Activated naive CD4-positive, alpha-beta T cell treated with anti-CD3 and anti-CD28 coated beads, Interleukin-2, amount 50 U/mL, for 24 hours (primary cell): ENCODE data around the gene DNAJA3.
A peak's percentile ranks its signal among the peaks of the same experiment; 100 is the strongest.

Experiments used
- H3K27ac Mint-ChIP-seq: one replicate; pipeline ENCODE4 v1.8.0; 2021; ENCODE audit warnings: mild to moderate bottlenecking, mixed read lengths
- H3K27me3 Mint-ChIP-seq: one replicate; pipeline ENCODE4 v1.8.0; 2021; ENCODE audit warnings: mixed read lengths
- H3K36me3 Mint-ChIP-seq: one replicate; pipeline ENCODE4 v1.8.0; 2021; ENCODE audit warnings: mixed read lengths
- H3K4me1 Mint-ChIP-seq: one replicate; pipeline ENCODE4 v1.8.0; 2021; ENCODE audit warnings: mixed read lengths
- H3K4me3 Mint-ChIP-seq: one replicate; pipeline ENCODE4 v1.8.0; 2021; ENCODE audit warnings: mild to moderate bottlenecking, mixed read lengths
- H3K9me3 Mint-ChIP-seq: one replicate; pipeline ENCODE4 v1.8.0; 2021; ENCODE audit warnings: mixed read lengths

The DNAJA3 gene

DNA sequence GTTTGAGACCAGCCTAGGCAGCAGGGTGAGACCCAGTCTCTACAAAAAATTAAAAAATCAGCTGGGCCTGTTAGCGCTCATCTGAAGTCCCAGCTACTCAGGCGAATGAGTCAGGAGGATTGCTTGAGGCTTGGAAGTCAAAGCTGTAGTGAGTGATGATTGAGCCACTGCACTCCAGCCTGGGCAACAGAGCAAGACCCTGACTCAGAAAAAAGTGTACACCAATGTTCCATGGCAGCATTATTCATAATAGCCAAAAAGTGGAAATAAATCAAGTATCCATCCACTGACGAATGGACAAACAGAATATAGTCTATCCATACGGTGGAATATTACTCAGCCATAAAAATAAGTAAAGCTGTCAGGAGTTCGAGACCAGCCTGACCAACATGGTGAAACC is 46.2 kb downstream of the DNAJA3 start:
- H3K4me3 Mint-ChIP-seq = no peak overlapping the region
- H3K36me3 Mint-ChIP-seq = no peaks in the 10 kb centered on the region
- H3K9me3 Mint-ChIP-seq = no peaks in the 10 kb centered on the region
- H3K4me1 Mint-ChIP-seq = peaks cover 23% of the 10 kb centered on the region
- H3K27me3 Mint-ChIP-seq = no peaks in the 10 kb centered on the region
- peak overlapping the region; percentile 35 for H3K27ac Mint-ChIP-seq

GRCh38 chr16:4472880-4473279 is 47.2 kb downstream of the DNAJA3 start:
- Mint-ChIP-seq H3K27ac (no peak overlapping the region), H3K4me3 (peak overlapping the region; percentile 65), H3K4me1 (peaks cover 27% of the 10 kb centered on the region), H3K9me3 (no peaks in the 10 kb centered on the region), H3K36me3 (no peaks in the 10 kb centered on the region), H3K27me3 (no peaks in the 10 kb centered on the region)

DNA sequence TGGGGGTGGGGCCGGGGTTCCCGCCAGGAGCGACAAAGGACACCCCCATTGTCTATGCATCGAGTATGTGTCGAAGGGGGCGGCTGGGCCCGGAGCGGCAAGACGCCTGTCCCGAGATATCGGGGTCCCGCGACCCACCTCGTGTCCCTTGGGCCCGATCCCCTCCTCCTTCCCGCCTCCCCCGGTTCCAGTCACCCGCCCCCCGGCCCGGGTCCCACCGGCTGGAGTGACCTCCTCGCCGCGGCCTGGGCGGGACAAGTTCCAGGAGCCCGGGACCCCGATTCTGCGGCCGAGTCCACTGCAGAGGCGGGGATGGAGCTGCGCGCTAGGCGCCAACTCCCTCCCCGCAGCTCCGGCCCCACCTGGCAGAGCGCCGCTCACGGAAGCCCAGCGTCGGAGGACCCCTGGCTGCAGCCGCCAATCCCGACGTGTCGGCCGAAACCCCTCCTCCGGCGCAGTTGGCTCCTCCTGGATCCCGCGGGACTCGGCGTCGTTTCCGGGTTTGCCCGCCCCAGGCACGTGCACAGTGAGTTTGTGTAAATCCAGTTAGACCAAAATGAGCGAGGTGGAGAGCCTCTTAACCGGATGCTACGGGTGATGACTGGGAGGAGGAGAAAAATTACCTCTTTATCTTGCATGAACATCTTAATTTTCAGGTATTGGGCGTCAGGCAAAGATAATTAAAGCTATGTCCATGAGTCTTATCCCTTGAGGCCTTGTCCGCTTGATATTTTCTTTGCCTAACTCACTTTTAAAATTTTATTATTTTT is 48.7 kb downstream of the DNAJA3 start, which contains the start of gene NMRAL1:
Gene NMRAL1 (minus strand): TSS at position 434 of the 770 bp plus-strand sequence. CDS start 493 bp downstream, outside the sequence.
- Mint-ChIP-seq H3K36me3 (no peaks in the 10 kb centered on the region), H3K9me3 (no peaks in the 10 kb centered on the region), H3K4me1 (peaks cover 38% of the 10 kb centered on the region), H3K27ac (peak within 1 kb of the TSS; percentile 96), H3K4me3 (peak within 1 kb of the TSS; percentile 91), H3K27me3 (no peaks in the 10 kb centered on the region)

DNA sequence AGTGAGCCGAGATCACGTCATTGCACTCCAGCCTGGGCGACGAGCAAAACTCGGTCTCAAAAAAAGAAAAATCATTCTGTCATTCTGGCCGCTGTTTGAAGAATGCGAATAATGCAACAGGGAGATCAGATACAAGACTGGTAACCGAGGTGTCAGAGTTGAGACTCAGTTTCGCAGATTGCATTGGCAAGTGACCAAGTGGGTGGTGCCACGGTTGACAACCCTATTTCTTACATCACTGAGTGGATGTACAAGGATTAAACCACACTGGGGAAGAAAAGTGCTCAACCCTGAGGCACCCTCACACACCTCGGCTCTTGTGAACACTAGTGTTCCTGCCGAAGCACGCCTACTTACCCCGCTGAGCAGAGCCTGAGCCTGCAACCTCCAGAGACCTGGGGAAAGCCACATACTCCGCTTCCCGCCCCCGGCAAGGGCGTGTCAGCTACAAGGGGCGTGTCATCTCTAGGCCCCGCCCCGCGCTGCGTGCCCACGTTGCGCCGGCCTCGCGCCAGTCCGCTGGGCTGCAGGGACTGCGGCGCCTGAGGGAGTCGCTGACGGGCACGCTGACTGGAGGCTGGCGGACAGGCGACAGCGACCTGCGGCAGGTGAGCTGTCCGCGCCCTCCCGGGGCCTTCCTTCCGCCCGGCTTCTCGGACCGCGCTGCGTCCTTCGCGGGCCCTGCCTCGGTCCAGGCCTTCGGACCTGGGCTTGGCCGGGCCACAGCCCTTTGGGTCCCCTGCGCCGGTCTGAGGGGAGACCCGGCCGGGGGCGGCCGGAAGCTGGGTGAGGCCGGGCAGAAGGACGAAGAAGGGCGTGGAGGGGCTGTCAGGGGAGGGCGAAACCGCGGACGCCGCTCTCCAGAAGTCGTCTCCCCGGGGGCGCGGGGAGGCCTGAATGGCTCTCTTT is 50.5 kb downstream of the DNAJA3 start, which contains the start of gene HMOX2:
Gene HMOX2 (plus strand): TSS at position 519 of the 909 bp plus-strand sequence. CDS start 29,127 bp downstream, outside the sequence.
- H3K27me3 Mint-ChIP-seq = no peaks in the 10 kb centered on the region
- H3K9me3 Mint-ChIP-seq = no peaks in the 10 kb centered on the region
- H3K4me1 Mint-ChIP-seq = peaks cover 40% of the 10 kb centered on the region
- H3K4me3 Mint-ChIP-seq = peak within 1 kb of the TSS; percentile 91
- no peaks in the 10 kb centered on the region for H3K36me3 Mint-ChIP-seq
- peak within 1 kb of the TSS; percentile 87 for H3K27ac Mint-ChIP-seq

- H3K27ac Mint-ChIP-seq = peak overlapping the region; percentile 77
- H3K4me3 Mint-ChIP-seq = peak overlapping the region; percentile 91
- no peaks in the 10 kb centered on the region for H3K27me3 Mint-ChIP-seq
- H3K4me1 Mint-ChIP-seq = peaks cover 54% of the 10 kb centered on the region
- no peaks in the 10 kb centered on the region for H3K9me3 Mint-ChIP-seq
- peaks cover 3% of the 10 kb centered on the region for H3K36me3 Mint-ChIP-seq
Observed at GRCh38 chr16:4477966-4478365, 52.3 kb downstream of the DNAJA3 start.

DNA sequence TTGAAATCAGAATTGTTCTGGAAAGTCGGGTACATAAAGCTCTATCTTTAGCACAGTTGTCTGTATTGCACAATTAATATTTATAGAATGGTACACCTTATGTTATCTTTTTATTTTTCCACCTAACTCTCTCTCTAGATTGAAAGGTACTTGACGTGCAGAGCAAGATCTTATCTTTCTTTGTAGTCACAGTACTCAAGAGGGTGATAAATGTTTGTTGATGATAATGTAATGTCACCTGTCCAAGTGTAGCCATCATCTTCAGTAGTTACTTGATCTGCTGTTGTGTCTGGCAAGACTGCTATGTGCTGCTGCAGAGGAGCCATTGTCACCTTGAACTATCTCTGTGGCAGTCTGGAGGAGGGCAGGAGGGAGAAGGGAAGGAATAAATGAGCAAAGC is 55.9 kb downstream of the DNAJA3 start:
- peak overlapping the region; percentile 78 for H3K27ac Mint-ChIP-seq

DNA sequence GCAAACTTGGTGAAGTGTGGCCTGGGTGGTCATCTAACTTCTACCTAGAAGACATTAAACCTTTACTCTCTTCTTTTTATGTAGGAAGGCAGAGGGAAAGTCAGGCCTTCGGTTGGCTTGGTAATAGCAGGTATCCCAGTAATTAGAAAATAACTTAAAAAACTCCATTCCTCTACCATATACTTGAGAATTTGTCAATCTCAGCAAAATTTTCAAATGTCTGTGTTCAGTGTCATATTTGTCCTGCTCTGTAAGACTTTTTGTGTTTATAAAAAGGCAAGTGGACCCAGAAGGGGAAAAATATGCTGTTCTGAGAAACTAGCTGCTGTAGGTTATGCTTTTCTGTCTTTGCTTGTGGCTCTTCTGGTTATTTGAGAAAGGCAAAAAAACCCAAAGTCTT is 56.3 kb downstream of the DNAJA3 start:
- peaks cover 6% of the 10 kb centered on the region for H3K36me3 Mint-ChIP-seq
- H3K9me3 Mint-ChIP-seq = no peaks in the 10 kb centered on the region
- H3K4me3 Mint-ChIP-seq = no peak overlapping the region
- peaks cover 61% of the 10 kb centered on the region for H3K4me1 Mint-ChIP-seq
- no peaks in the 10 kb centered on the region for H3K27me3 Mint-ChIP-seq
- H3K27ac Mint-ChIP-seq = peak overlapping the region; percentile 78

More for the DNA sequence above, 55.9 kb downstream of the DNAJA3 start:
- Mint-ChIP-seq H3K36me3 (peaks cover 6% of the 10 kb centered on the region), H3K9me3 (no peaks in the 10 kb centered on the region), H3K27me3 (no peaks in the 10 kb centered on the region), H3K4me3 (peak overlapping the region; percentile 47), H3K4me1 (peaks cover 56% of the 10 kb centered on the region)

GRCh38 chr16:4486126-4486893 is 60.6 kb downstream of the DNAJA3 start:
- Mint-ChIP-seq H3K9me3 (no peaks in the 10 kb centered on the region), H3K4me3 (no peak overlapping the region), H3K27me3 (no peaks in the 10 kb centered on the region), H3K27ac (peak overlapping the region; percentile 63), H3K4me1 (peaks cover 77% of the 10 kb centered on the region), H3K36me3 (peaks cover 9% of the 10 kb centered on the region)

GRCh38 chr16:4487955-4488498 is 62.4 kb downstream of the DNAJA3 start:
- H3K4me3 Mint-ChIP-seq = peak overlapping the region; percentile 66

DNA sequence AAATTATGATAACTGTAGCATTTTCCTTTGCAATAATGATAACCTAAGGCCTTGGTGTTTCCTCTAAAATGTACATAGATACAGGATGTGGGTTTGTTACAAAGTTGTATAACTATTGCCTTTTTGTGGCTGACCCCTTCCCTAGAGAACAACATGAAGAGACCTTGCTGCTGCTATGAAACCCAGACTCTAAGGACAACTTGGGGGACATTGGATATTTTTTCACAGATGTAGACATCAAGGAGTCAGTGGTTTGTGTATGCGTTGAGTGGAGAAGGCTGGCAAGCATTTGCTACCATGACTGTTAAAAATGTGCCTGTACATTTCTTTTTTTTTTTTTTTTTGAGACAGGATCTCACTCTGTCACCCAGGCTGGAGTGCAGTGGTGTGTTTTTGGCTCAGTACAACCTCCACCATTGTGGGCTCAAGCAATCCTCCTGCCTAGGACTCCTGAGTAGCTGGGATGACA is 62.9 kb downstream of the DNAJA3 start:
- Mint-ChIP-seq H3K4me3 (peak overlapping the region; percentile 66), H3K36me3 (peaks cover 6% of the 10 kb centered on the region), H3K4me1 (peaks cover 70% of the 10 kb centered on the region), H3K9me3 (no peaks in the 10 kb centered on the region), H3K27me3 (no peaks in the 10 kb centered on the region), H3K27ac (peak overlapping the region; percentile 95)

More at GRCh38 chr16:4487955-4488498, 62.4 kb downstream of the DNAJA3 start:
- Mint-ChIP-seq H3K27me3 (no peaks in the 10 kb centered on the region), H3K36me3 (peaks cover 6% of the 10 kb centered on the region), H3K4me1 (peaks cover 69% of the 10 kb centered on the region), H3K9me3 (no peaks in the 10 kb centered on the region), H3K27ac (peak overlapping the region; percentile 95)

DNA sequence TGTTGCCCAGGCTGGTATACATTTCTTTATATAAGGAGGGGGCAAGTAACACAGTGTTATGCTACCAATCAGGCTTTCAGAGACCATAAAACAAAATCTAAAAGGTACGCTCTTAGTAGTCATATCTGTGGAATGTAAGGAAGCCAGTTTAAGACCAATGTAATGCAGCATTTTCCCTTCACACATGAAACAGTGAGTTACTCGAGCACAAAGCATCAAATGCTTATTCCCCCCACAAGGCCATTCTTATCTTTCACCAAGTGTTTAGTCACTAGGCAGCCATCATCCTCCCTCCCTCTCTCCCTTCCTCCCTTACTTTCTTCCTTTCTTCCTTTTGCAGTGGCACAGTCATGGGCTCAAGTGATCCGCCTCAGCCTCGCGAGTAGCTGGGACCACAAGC is 63.4 kb downstream of the DNAJA3 start:
- H3K36me3 Mint-ChIP-seq = peaks cover 6% of the 10 kb centered on the region
- no peaks in the 10 kb centered on the region for H3K9me3 Mint-ChIP-seq
- no peak overlapping the region for H3K4me3 Mint-ChIP-seq
- H3K27me3 Mint-ChIP-seq = no peaks in the 10 kb centered on the region
- H3K27ac Mint-ChIP-seq = peak overlapping the region; percentile 95
- peaks cover 74% of the 10 kb centered on the region for H3K4me1 Mint-ChIP-seq

GRCh38 chr16:4491898-4492297 is 66.2 kb downstream of the DNAJA3 start:
- peaks cover 3% of the 10 kb centered on the region for H3K36me3 Mint-ChIP-seq
- H3K9me3 Mint-ChIP-seq = no peaks in the 10 kb centered on the region
- H3K4me3 Mint-ChIP-seq = no peak overlapping the region
- peaks cover 84% of the 10 kb centered on the region for H3K4me1 Mint-ChIP-seq
- H3K27me3 Mint-ChIP-seq = no peaks in the 10 kb centered on the region
- H3K27ac Mint-ChIP-seq = no peak overlapping the region

DNA sequence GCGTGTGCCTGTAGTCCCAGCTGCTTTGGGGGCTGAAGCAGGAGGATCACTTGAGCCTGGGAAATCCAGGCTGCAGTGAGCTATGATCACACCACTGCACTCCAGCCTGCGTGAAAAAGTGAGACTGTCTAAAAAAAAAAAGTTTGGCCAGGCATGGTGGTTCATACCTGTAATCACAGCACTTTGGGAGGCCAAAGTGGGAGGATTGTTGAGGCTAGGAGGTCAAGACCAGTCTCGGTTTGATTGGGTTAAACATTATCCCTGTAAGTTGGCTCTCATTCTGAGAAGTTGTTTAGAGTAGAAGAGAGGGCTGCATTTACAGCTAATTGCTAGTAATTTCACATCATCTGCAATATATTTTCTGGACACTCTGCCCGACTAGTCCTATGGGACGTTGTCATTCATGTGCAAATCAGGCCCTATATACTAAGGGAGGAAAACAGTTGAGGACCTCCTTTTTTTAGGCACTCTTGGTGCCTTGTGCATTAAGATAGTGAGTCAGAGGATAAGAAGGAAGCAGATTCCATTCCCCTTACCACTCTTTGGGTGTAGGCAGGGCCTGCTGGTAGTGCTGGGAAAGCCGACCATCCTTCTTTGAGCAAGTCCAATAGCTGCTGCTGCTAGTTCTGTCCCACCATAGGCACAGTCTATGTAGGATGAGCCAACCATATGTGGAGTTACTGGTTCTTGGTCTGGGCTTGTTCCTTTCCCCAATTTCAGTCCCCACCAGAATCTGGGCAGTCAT is 69.2 kb downstream of the DNAJA3 start:
- Mint-ChIP-seq H3K36me3 (no peaks in the 10 kb centered on the region), H3K27ac (no peak overlapping the region), H3K4me3 (no peak overlapping the region), H3K4me1 (peaks cover 88% of the 10 kb centered on the region), H3K9me3 (no peaks in the 10 kb centered on the region), H3K27me3 (no peaks in the 10 kb centered on the region)

DNA sequence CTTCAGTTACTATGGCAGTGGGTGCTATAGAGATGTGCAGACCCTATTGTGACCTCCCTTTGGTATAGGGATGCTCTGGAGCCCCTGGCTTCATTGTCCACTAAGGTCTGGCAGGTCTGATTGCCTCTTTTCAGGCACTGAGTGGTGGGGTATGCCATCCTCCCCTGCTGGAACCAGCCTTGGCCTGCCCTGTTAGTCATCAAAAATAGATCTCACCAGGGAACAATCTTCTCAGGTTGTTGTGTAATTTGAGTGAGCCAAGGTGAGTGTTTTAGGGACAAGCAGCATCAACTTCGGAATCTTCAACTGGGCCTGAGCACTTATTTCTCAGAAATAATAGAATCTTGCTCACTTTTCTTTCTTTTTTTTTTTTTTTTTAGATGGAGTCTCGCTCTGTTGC is 70.1 kb downstream of the DNAJA3 start:
- Mint-ChIP-seq H3K36me3 (no peaks in the 10 kb centered on the region), H3K27ac (no peak overlapping the region), H3K4me1 (peaks cover 88% of the 10 kb centered on the region), H3K4me3 (no peak overlapping the region), H3K9me3 (no peaks in the 10 kb centered on the region), H3K27me3 (no peaks in the 10 kb centered on the region)
